A673 (cell line): ENCODE results near the gene IL1RAPL1.

Experiments used
- EZH2 ChIP-seq: fragments of 200-600 bp; sonication (generic); IDR thresholded peaks from 2 replicates; pipeline ENCODE4 v1.6.1; 2017; ENCODE audit warnings: borderline replicate concordance, low read depth, mild to moderate bottlenecking, mixed read lengths, antibody characterized with exemption, low read length; ENCODE audit not compliant: poor library complexity, severe bottlenecking
- TF ChIP-seq, protein P1 (sequence below): fragments of 300-800, 200-600 bp; sonication (generic); conservative IDR thresholded peaks from 2 replicates; pipeline ENCODE4 v1.5.1; 2017; ENCODE audit warnings: low read depth, mild to moderate bottlenecking, antibody characterized with exemption, low read length, moderate library complexity, mixed read lengths

DNA sequence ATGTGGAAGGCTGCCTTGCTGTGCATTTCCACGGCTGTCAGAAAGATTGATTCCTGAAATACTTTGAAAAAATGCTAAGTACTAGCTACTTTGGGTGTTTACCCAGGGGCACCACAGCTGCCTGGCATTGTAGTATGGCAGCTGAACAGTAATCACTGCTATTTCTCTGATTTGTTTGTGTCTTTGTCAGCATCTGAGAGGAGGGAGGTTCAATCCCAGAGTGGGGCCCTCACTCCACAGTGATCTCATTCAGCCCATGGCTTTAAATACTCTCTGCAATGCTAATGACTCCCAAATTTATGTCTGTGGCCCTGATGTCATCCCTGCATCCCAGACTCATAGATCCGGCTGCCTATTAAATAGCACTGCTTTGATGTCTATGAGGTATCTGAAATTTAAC is 1052.9 kb downstream of the IL1RAPL1 start:
- TF ChIP-seq, protein P1, sequence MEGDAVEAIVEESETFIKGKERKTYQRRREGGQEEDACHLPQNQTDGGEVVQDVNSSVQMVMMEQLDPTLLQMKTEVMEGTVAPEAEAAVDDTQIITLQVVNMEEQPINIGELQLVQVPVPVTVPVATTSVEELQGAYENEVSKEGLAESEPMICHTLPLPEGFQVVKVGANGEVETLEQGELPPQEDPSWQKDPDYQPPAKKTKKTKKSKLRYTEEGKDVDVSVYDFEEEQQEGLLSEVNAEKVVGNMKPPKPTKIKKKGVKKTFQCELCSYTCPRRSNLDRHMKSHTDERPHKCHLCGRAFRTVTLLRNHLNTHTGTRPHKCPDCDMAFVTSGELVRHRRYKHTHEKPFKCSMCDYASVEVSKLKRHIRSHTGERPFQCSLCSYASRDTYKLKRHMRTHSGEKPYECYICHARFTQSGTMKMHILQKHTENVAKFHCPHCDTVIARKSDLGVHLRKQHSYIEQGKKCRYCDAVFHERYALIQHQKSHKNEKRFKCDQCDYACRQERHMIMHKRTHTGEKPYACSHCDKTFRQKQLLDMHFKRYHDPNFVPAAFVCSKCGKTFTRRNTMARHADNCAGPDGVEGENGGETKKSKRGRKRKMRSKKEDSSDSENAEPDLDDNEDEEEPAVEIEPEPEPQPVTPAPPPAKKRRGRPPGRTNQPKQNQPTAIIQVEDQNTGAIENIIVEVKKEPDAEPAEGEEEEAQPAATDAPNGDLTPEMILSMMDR = no peak
- TF ChIP-seq EZH2 = no peak
